Measurements from ENCODE around the gene ATRX.

DNA sequence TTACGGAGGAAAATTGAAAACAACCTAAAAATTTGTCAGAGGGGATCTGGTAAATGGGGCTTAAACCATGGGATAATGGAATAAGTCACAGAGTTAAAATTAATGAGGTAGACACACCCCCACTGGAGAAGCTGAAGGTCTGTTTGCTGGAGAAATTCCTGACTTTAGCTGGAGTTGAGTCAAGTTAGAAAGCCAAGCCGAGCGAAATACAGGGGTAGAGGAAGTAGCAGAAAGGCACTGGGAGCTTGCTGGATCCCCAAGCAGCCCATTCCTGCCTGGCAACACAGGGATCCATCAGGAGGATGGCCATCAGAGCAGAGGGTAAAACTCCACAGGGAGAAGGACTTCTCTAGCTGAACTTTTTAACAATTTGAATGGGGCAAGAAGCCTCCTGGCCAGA is 163.8 kb downstream of the ATRX start:
- TF ChIP-seq, protein P1, sequence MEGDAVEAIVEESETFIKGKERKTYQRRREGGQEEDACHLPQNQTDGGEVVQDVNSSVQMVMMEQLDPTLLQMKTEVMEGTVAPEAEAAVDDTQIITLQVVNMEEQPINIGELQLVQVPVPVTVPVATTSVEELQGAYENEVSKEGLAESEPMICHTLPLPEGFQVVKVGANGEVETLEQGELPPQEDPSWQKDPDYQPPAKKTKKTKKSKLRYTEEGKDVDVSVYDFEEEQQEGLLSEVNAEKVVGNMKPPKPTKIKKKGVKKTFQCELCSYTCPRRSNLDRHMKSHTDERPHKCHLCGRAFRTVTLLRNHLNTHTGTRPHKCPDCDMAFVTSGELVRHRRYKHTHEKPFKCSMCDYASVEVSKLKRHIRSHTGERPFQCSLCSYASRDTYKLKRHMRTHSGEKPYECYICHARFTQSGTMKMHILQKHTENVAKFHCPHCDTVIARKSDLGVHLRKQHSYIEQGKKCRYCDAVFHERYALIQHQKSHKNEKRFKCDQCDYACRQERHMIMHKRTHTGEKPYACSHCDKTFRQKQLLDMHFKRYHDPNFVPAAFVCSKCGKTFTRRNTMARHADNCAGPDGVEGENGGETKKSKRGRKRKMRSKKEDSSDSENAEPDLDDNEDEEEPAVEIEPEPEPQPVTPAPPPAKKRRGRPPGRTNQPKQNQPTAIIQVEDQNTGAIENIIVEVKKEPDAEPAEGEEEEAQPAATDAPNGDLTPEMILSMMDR (IDR thresholded peaks at IDR 0.05): no peak
- TF ChIP-seq, protein P2, sequence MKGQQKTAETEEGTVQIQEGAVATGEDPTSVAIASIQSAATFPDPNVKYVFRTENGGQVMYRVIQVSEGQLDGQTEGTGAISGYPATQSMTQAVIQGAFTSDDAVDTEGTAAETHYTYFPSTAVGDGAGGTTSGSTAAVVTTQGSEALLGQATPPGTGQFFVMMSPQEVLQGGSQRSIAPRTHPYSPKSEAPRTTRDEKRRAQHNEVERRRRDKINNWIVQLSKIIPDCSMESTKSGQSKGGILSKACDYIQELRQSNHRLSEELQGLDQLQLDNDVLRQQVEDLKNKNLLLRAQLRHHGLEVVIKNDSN (IDR thresholded peaks at IDR 0.05; ENCODE audit: borderline replicate concordance, low read depth): no peak
- TF ChIP-seq FOXJ3 (CRISPR knock-in tag; IDR thresholded peaks at IDR 0.05) (no peak), RAD21 (IDR thresholded peaks at IDR 0.05; ENCODE audit: low read length) (no peak), POLR2AphosphoS5 (IDR thresholded peaks at IDR 0.05; ENCODE audit: low read depth, low read length) (no peak), FOXM1 (IDR thresholded peaks at IDR 0.05; ENCODE audit: low read depth) (no peak), EP300 (IDR thresholded peaks at IDR 0.05; ENCODE audit: borderline replicate concordance in 1 of 2, low read depth in 1 of 2, low read length in 1 of 2) (no peak), FOSL2 (IDR thresholded peaks at IDR 0.05; ENCODE audit: borderline replicate concordance, low read depth) (no peak), TCF12 (IDR thresholded peaks at IDR 0.05) (no peak), EZH2phosphoT487 (IDR thresholded peaks at IDR 0.05; ENCODE audit: borderline replicate concordance, low read depth) (no peak), JUND (IDR thresholded peaks at IDR 0.05) (no peak)
- TF ChIP-seq, protein P3, sequence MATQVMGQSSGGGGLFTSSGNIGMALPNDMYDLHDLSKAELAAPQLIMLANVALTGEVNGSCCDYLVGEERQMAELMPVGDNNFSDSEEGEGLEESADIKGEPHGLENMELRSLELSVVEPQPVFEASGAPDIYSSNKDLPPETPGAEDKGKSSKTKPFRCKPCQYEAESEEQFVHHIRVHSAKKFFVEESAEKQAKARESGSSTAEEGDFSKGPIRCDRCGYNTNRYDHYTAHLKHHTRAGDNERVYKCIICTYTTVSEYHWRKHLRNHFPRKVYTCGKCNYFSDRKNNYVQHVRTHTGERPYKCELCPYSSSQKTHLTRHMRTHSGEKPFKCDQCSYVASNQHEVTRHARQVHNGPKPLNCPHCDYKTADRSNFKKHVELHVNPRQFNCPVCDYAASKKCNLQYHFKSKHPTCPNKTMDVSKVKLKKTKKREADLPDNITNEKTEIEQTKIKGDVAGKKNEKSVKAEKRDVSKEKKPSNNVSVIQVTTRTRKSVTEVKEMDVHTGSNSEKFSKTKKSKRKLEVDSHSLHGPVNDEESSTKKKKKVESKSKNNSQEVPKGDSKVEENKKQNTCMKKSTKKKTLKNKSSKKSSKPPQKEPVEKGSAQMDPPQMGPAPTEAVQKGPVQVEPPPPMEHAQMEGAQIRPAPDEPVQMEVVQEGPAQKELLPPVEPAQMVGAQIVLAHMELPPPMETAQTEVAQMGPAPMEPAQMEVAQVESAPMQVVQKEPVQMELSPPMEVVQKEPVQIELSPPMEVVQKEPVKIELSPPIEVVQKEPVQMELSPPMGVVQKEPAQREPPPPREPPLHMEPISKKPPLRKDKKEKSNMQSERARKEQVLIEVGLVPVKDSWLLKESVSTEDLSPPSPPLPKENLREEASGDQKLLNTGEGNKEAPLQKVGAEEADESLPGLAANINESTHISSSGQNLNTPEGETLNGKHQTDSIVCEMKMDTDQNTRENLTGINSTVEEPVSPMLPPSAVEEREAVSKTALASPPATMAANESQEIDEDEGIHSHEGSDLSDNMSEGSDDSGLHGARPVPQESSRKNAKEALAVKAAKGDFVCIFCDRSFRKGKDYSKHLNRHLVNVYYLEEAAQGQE (IDR thresholded peaks at IDR 0.05; ENCODE audit: low read depth, low read length): no peak
- TF ChIP-seq, protein P4, sequence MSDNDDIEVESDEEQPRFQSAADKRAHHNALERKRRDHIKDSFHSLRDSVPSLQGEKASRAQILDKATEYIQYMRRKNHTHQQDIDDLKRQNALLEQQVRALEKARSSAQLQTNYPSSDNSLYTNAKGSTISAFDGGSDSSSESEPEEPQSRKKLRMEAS (IDR thresholded peaks at IDR 0.05; ENCODE audit: low read depth): no peak
- TF ChIP-seq, protein P5, sequence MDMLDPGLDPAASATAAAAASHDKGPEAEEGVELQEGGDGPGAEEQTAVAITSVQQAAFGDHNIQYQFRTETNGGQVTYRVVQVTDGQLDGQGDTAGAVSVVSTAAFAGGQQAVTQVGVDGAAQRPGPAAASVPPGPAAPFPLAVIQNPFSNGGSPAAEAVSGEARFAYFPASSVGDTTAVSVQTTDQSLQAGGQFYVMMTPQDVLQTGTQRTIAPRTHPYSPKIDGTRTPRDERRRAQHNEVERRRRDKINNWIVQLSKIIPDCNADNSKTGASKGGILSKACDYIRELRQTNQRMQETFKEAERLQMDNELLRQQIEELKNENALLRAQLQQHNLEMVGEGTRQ (IDR thresholded peaks at IDR 0.05; ENCODE audit: borderline replicate concordance, low read depth, low read length): no peak

Measured in SK-N-SH (cell line).